Caco-2 (cell line): Measurements from ENCODE around the gene LMTK2. TPM values are rescaled to one million over a fixed set of nuclear protein-coding genes. Genes with fewer than 3 reads are reported as not detected.

Source experiments
- BruUV-seq: library from RNA; stranded (reverse); fragments of 400-500 nt; replicated peaks from 2 replicates; lab custom pipeline; 2021; lab: Mats Ljungman, UMichigan
- CTCF ChIA-PET: fragments of 300-600 bp; sonication (Branson Sonifier 250); formaldehyde crosslinking; loops from one replicate; lab custom pipeline; 2022; ENCODE audit warnings: antibody characterized with exemption; lab: Charles Lee
- POLR2A ChIA-PET: fragments of 300-600 bp; sonication (Branson Sonifier 250); formaldehyde crosslinking; loops from one replicate; lab custom pipeline; 2022; ENCODE audit warnings: antibody characterized with exemption; lab: Charles Lee
- DNase-seq, 2 experiments: peaks; one replicate each; pipeline versions ENCODE4 v3.0.0 to v3.0.0-alpha.2; 2020 to 2022
- H3K27me3 ChIP-seq: replicated peaks from 2 replicates; pipeline ENCODE4 v1.6.0; 2011; ENCODE audit warnings: low read length; ENCODE audit not compliant: control insufficient read depth, insufficient read depth
- H3K36me3 ChIP-seq: 2 replicates; pipeline ENCODE4 v1.5.1; 2011; ENCODE audit warnings: low read length; ENCODE audit not compliant: control insufficient read depth, insufficient read depth
- H3K4me1 ChIP-seq: fragments of 250-450 bp; sonication (Bioruptor Pico); 2 replicates; pipeline ENCODE4 v1.5.1; 2020; ENCODE audit warnings: mild to moderate bottlenecking
- H3K4me3 ChIP-seq: 2 replicates; pipeline ENCODE4 v1.5.1; 2011; ENCODE audit warnings: low read depth, mild to moderate bottlenecking, control low read depth, low read length
- H3K9me3 ChIP-seq: fragments of 250-450 bp; sonication (Bioruptor Pico); 2 replicates; pipeline ENCODE4 v1.5.1; 2020; ENCODE audit warnings: mild to moderate bottlenecking, moderate library complexity
- H3K27ac Mint-ChIP-seq: one replicate; pipeline ENCODE4 v1.8.0; 2022; ENCODE audit warnings: mixed read lengths; ENCODE audit not compliant: unreplicated experiment
- H3K27me3 Mint-ChIP-seq: one replicate; pipeline ENCODE4 v1.8.0; 2022; ENCODE audit warnings: mixed read lengths; ENCODE audit not compliant: insufficient read depth, unreplicated experiment
- H3K36me3 Mint-ChIP-seq: one replicate; pipeline ENCODE4 v1.8.0; 2022; ENCODE audit warnings: mild to moderate bottlenecking, mixed read lengths; ENCODE audit not compliant: insufficient read depth, unreplicated experiment
- H3K4me1 Mint-ChIP-seq: one replicate; pipeline ENCODE4 v1.8.0; 2022; ENCODE audit warnings: low read depth, mixed read lengths; ENCODE audit not compliant: unreplicated experiment
- H3K4me3 Mint-ChIP-seq: one replicate; pipeline ENCODE4 v1.8.0; 2022; ENCODE audit warnings: mild to moderate bottlenecking, moderate library complexity, mixed read lengths; ENCODE audit not compliant: unreplicated experiment
- H3K9me3 Mint-ChIP-seq: one replicate; pipeline ENCODE4 v1.8.0; 2022; ENCODE audit warnings: mixed read lengths; ENCODE audit not compliant: unreplicated experiment
- intact Hi-C: fragments of 100-400 bp; cut with micrococcal nuclease; formaldehyde crosslinking; loops from one replicate; pipeline ENCODE4 v1.10.0; 2022; ENCODE audit not compliant: unreplicated experiment
- total RNA-seq: library from RNA; stranded (reverse); gene quantifications from 2 replicates; pipeline ENCODE4 v1.2.3, GENCODE V29; 2022
- TF ChIP-seq, protein P1 (sequence below), 2 experiments: fragments of 200-600 bp in 1 of 2; IDR thresholded peaks; 1 replicate in 1 of 2; 2 replicates in 1 of 2; pipeline versions ENCODE4 v1.5.1 to v1.8.0; 2011 to 2022; ENCODE audit warnings: antibody characterized with exemption in 1 of 2, control low read depth in 1 of 2, inconsistent platforms in 1 of 2, low read depth in 1 of 2, low read length in 1 of 2, mild to moderate bottlenecking in 1 of 2, moderate library complexity in 1 of 2; ENCODE audit not compliant: insufficient read depth in 1 of 2, severe bottlenecking in 1 of 2, unreplicated experiment in 1 of 2

The LMTK2 gene
- total RNA-seq, 1 experiment from 2014 or later, result 21.9 TPM

DNA sequence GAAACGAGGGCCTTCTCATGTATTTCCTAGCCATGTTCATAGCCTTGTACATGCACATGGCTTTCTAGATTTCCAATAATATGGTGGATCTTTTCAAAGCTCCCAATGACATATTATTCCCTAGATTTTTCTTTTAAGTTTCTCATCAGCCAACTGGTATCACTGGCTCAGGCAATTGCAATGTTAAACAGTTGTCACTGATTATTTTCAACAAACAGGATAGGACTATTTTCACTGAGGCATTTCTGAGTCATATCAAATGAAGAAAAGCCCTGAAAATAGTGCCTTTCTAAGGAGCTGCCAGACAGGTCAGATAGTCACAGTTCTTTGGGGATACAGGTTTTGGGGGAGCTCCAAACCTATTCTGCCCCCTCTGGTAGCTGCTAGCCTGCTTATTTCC is 4.5 kb upstream of the LMTK2 start:
- H3K27me3 ChIP-seq, result no peaks in the 10 kb centered on the region
- H3K4me3 Mint-ChIP-seq, result no peak overlapping the region
- ChIA-PET CTCF (no interaction called here), POLR2A (no interaction called here)
- H3K4me3 ChIP-seq, result no peak overlapping the region
- H3K27ac Mint-ChIP-seq, result no peak overlapping the region
- H3K36me3 ChIP-seq, result no peaks in the 10 kb centered on the region
- H3K36me3 Mint-ChIP-seq, result peaks cover 7% of the 10 kb centered on the region
- no TSS peak for BruUV-seq
- H3K9me3 ChIP-seq, result peaks cover 24% of the 10 kb centered on the region
- TF ChIP-seq, protein P1, sequence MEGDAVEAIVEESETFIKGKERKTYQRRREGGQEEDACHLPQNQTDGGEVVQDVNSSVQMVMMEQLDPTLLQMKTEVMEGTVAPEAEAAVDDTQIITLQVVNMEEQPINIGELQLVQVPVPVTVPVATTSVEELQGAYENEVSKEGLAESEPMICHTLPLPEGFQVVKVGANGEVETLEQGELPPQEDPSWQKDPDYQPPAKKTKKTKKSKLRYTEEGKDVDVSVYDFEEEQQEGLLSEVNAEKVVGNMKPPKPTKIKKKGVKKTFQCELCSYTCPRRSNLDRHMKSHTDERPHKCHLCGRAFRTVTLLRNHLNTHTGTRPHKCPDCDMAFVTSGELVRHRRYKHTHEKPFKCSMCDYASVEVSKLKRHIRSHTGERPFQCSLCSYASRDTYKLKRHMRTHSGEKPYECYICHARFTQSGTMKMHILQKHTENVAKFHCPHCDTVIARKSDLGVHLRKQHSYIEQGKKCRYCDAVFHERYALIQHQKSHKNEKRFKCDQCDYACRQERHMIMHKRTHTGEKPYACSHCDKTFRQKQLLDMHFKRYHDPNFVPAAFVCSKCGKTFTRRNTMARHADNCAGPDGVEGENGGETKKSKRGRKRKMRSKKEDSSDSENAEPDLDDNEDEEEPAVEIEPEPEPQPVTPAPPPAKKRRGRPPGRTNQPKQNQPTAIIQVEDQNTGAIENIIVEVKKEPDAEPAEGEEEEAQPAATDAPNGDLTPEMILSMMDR (IDR thresholded peaks at IDR 0.05; ENCODE audit: insufficient read depth in 1 of 2, low read depth in 1 of 2, low read length in 1 of 2, severe bottlenecking in 1 of 2, unreplicated experiment in 1 of 2), result no peak
- no peaks in the 10 kb centered on the region for H3K27me3 Mint-ChIP-seq
- no peak for DNase-seq
- H3K9me3 Mint-ChIP-seq, result peaks cover 43% of the 10 kb centered on the region
- intact Hi-C loops, result no loop called here
- no peaks in the 10 kb centered on the region for H3K4me1 ChIP-seq
- peaks cover 7% of the 10 kb centered on the region for H3K4me1 Mint-ChIP-seq

DNA sequence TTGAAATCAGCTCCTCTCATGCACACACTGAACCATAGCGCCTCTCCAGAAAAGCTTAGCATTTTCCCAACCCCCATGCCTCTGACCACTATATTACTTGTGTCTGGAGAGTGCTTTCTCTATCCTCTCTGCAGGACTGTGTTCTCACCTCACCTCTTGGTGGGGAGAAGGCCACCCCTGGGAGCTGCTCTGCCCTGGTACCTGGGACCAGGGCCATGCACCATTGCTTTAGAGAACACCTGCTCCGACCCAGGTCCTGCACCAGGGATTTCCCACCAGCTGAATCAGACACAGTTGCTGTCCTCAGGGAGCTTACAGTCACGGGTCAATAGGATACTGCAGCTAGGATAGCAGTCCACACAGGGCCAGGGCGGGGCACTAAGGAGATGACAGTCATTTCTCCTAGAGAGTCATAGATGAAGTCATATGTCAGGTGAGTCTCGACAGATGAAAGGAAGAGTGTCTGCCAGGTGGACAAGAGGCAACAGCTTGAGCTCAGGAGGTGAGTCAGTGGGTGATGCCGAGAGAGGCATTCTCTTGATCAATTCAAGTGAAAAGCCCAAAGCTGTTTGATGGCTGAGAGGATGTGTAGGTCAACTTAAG is 619 bp upstream of the LMTK2 start:
- POLR2A ChIA-PET, result no interaction called here
- Histone ChIP-seq H3K27me3 (no peaks in the 10 kb centered on the region), H3K36me3 (no peaks in the 10 kb centered on the region), H3K9me3 (no peaks in the 10 kb centered on the region), H3K4me1 (peaks cover 22% of the 10 kb centered on the region), H3K4me3 (no peak overlapping the region)
- H3K4me3 Mint-ChIP-seq, result peak overlapping the region; percentile 91
- peaks cover 10% of the 10 kb centered on the region for H3K9me3 Mint-ChIP-seq
- H3K27ac Mint-ChIP-seq, result peak overlapping the region; percentile 23
- BruUV-seq, result no TSS peak
- H3K4me1 Mint-ChIP-seq, result peaks cover 7% of the 10 kb centered on the region
- H3K27me3 Mint-ChIP-seq, result no peaks in the 10 kb centered on the region
- peaks cover 9% of the 10 kb centered on the region for H3K36me3 Mint-ChIP-seq
- CTCF ChIA-PET, result interaction anchor here (0.5 to 1.9 kb wide), 8 partner anchors 26 to 740 kb away, joined by 3 to 8 read pairs (median 3); partner anchors contain the start of gene BHLHA15
- DNase-seq, result no peak
- intact Hi-C loops, result loop anchor here (1.0 kb wide), 3 partner anchors 25 to 85 kb away; no protein-coding TSS in a partner anchor
- TF ChIP-seq, protein P1 (IDR thresholded peaks at IDR 0.05; ENCODE audit: insufficient read depth in 1 of 2, low read depth in 1 of 2, low read length in 1 of 2, severe bottlenecking in 1 of 2, unreplicated experiment in 1 of 2), result no peak

DNA sequence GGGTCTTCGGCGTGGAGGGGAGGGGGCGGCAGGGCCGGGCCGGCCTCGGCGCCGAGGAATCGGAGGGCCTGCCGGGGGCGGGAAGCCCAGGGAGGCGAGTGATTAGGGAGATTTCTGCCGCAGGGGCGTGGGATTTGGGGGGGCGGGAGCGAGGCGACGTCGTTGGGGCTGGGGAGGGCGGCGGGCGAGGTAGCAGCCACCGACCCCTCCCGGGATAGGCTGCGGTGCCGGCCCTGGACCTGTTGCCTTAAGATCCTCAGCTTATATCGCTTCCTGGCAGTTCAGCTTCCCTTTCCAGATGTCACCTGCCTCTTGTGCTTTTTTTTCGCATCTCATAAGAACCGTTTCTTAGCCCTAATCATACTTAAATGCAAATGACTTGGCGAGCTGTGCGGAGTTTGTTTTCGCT is 655 bp downstream of the LMTK2 start:
- Histone ChIP-seq H3K4me1 (peaks cover 27% of the 10 kb centered on the region), H3K36me3 (no peaks in the 10 kb centered on the region), H3K27me3 (no peaks in the 10 kb centered on the region), H3K9me3 (no peaks in the 10 kb centered on the region), H3K4me3 (peak overlapping the region; percentile 99)
- peak overlapping the region; percentile 91 for H3K4me3 Mint-ChIP-seq
- ChIA-PET CTCF (interaction anchor here (0.7 kb wide), 1 partner anchor 24 kb away, joined by 3 read pairs; no protein-coding TSS in a partner anchor), POLR2A (interaction anchor here (0.6 kb wide), 1 partner anchor 1451 kb away, joined by 3 read pairs; the partner anchor contains the start of gene ZNF655)
- peaks cover 9% of the 10 kb centered on the region for H3K9me3 Mint-ChIP-seq
- intact Hi-C loops, result no loop called here
- no peaks in the 10 kb centered on the region for H3K27me3 Mint-ChIP-seq
- DNase-seq, result no peak
- peaks cover 7% of the 10 kb centered on the region for H3K4me1 Mint-ChIP-seq
- TF ChIP-seq, protein P1 (IDR thresholded peaks at IDR 0.05; ENCODE audit: insufficient read depth in 1 of 2, low read depth in 1 of 2, low read length in 1 of 2, severe bottlenecking in 1 of 2, unreplicated experiment in 1 of 2), result no peak
- H3K36me3 Mint-ChIP-seq, result peaks cover 9% of the 10 kb centered on the region
- H3K27ac Mint-ChIP-seq, result peak overlapping the region; percentile 23
- no TSS peak for BruUV-seq
